NCI-H187 (cell line): Measurements from ENCODE around the gene RELN.
"Not testable (repeated sequence)": the region's sequence is repeated elsewhere in the genome, so short reads cannot be mapped to it uniquely, and the experiment has no call there.

ENCODE experiments used
- DNase-seq, 2 experiments: peaks; one replicate each; lab custom pipeline; 2025; lab: John Stamatoyannopoulos, UW

RELN gene

DNA sequence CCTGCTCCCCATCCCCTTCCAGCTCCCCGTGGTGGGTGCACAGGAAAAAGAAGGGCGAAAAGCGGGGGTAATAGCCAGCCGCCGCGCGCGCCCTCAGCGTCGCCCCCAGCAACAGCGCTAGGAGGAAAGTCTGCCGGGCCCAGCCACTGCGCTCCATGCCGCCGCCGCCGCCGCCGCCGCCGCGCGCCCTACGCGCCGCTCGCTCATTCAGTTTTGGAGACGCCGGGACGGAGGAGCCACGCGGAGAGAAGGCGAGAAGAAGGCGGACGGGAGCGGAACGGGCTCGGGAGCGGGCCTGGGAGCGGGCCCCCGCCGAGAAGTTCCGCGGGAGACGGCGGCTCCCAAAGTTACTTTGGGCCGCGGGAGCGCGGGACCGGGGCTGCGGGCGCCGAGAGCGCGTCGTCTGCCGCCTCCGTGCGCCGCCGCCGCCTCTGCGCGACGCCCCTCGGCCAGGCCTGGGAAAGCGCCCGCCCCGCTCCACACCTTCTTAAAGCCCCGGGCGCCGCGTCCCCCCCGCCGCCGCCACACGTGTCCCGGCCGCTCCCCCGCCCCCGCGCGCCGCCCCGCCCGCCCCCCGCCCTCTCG lies at the start of gene RELN:
TSS of gene RELN (minus strand) at position 459 of the 585 bp plus-strand sequence. CDS start at position 157, 302 bp downstream.
- DNase-seq: peak in 1 of 2 experiments; percentile 18

DNA sequence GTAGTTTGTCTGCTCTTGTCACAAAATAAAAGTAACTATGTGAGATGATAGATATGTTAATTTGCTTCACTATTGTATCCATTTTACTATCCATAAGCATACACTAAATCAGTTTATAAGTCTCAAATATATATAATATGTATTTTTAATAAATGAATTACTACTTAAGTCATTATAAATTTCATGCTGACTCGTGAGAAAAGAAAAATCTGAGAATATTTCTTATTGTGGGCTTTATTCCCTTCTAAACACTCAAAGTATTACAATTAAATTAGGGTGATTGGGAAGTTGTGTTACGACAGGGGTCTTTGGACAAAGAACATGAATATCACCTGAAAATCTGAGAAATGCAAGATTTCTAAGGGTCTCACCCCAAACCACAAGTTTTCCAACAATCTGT lies 48.7 kb upstream of the RELN start:
- no peak for DNase-seq

DNA sequence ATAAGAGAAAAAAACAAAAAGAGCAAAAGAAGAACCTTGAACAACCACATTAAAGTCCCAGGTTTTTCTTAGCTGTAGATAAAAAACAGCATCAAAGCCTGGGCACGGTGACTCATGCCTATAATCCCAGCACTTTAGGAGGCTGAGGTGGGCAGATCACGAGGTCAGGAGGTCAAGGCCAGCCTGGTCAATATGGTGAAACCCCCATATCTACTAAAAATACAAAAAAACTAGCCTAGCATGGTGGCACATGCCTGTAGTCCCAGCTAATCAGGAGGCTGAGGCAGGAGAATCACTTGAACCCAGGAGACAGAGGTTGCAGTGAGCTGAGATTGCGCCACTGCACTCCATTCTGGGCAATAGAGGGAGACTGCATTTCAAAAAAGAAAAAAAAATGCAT lies 47.4 kb upstream of the RELN start:
- not testable (repeated sequence) for DNase-seq

DNA sequence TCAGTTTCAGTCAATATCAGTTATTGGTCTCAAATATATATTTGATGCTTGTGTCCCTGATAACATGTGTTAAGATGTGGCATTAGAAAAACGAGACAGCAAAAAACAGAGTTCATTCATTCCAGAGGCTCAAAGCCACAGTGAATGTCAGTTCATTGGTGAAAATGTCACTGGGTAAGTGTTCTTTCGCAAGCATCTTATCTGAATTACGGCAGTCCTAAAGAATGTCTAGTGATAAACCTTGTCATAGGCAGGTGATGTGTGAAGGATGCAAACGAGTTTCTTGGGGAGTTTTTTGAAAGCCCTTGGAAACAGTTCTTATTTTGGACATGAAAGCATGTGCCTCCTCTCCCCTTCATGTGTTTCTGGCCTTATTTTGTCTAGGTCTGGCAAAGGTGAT lies 45.9 kb upstream of the RELN start:
- no peak for DNase-seq

DNA sequence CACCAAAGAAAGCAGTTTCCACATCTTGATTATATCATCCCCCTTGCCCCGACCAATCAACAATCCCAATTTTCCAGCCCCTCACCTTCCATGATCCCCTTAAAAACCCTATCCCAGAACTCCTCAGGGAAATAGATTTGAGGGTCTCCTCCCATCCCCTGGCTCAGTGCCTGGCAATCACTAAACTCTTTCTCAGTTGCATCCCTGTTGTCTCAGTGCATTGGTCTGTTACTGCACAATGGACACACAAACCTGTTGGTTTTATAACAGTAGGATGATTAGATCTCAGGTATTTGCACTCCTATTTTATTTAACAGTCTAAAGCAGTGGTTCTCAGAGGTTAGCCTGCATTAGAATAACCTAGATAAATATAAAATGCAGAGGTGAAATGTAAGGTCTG lies 45.2 kb upstream of the RELN start:
- DNase-seq: no peak

DNA sequence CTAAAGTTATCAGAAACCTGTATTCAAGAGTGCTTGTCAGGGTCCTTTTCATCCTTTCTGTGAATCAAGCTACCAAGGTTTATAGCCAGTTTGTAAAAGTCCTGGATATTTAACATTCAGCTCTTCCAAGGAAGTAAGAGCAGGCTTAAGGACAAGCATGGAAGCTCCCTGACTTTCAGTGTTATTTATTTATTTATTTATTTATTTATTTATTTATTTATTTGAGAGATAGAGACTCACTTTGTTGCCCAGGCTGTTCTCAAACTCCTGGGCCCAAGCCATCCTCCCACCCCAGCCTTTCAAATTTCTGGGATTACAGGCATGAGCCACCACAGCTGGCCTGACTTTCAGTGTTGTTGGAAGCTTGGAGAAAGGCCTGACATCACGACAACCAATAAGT lies 44.4 kb upstream of the RELN start:
- DNase-seq: no peak

DNA sequence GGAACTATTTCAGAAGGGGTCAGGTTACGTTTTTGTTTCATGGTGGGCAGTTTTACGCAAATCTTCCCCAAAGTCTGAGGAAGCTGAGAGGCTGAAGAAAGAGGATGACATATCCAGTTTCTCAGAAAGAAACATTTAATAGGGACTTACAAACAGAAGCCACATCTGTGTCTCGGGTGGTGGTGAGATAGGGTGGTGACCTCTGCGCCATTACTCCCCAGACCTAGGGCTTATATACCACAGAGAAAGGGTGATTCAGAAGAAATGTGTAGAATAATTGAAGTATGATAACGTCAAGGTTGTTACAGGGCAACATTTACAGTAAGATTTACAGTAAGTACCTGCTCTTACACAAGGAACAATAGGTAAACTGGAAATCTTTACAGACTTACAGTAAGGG lies 43.0 kb upstream of the RELN start:
- no peak for DNase-seq

DNA sequence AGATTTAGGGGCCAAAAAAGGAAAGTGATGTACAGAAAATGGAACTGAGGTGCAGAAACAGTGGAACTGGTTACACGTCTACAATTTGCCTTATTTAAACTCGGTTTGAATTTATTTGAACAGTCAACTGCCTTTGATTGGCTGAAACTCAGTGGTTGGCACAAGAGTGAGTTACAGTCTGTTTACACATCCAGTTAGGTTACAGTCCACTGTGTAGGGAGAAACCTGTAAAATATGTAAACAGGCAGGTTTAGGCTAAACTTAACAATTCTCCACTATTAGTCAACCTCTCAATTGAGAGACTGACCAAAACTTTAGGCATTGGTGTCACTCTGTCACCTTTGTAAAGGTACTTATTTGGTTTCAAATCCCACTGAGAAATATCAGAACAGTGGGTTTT lies 40.3 kb upstream of the RELN start:
- DNase-seq: no peak

DNA sequence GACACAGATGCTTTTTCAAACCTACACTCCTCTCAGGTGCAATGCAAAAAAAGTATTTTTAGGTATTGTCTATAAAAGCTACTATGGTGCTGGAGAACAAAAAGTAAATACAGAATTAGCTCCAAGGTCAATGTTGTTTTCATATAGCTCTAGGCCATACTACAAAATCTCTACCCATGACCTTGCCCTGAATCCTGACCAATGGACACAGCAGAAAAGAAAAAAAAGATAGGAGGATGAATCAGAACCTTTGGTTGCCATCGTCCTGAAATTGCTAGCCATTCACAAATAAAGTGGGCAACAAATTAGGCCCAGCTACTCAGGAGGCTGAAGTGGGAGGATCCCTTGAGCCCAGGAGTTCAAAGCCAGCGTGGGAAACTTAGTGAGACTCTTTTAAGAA lies 35.2 kb upstream of the RELN start:
- DNase-seq: no peak

DNA sequence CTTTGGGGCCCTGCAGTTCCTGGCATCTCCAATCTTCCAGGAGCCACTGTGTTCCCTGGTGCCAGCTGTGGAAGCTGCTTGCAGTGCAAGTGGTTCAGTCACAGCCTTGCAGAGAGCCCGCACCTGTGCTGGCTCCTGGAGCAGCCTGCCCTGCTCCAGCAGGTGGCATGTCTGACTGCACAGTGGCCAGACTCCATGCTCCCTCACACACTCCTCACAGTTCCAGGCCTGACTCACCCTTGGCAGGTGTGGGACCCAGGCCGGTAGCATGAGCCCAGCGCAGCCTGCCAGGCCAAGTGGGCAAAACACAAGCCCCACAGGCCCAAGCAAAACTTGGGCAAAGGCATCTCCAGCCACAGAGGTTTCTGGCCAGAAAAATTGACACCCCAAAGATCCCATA lies 33.6 kb upstream of the RELN start:
- no peak for DNase-seq

DNA sequence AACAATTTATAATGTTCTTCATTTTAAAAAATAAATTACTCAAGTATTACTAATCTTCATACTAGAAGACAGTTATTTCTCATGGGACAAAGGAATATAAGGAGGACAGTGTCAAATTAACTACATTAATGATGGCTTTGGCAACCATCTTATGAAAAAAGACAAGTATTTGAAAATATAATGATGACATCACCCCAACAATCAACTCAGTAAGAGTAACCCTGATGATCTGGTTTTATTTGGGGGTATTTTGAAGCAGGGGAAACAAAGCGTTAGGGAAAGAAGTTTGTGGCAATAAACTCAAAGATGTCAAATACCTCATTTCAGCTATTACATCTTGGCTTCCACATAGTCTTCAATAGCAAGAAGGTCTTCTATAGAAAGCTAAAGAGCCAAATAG lies 29.0 kb upstream of the RELN start:
- DNase-seq: no peak

DNA sequence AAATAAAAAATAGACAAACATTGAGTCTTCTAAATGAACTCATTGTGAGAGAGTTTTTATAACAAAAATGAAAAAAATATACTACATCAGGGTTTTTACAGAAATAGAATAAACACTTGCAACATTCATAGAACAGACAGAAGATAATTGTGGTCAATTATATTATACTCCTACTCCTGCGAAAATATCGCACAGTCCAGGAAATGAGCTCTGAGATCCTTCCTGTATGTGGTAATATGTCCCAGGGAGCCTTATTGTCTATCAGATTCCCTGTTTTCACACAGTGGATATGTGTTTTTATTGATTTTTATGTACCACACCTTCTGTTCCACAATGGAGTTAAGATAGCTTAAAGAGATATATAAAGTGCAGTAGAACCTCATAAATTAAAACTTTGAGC lies 27.5 kb upstream of the RELN start:
- DNase-seq: no peak

DNA sequence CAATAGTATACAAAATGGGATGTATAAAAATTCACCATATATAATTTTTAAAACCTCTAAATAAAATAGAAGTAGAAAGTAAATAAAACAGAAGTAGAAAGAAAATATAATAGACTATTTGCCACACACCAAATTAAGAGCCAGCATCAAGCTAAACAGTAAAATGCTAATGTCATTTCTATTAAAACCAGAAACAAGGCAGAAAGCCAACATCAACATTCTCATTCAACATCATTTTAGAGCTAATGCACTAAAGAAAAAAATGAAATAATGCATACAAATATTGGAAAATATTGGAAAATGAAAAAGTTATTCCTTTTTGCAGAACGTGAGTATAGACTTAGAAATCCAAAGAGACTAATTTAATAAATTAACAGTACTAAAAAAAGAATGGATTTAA lies 23.4 kb upstream of the RELN start:
- no peak for DNase-seq

DNA sequence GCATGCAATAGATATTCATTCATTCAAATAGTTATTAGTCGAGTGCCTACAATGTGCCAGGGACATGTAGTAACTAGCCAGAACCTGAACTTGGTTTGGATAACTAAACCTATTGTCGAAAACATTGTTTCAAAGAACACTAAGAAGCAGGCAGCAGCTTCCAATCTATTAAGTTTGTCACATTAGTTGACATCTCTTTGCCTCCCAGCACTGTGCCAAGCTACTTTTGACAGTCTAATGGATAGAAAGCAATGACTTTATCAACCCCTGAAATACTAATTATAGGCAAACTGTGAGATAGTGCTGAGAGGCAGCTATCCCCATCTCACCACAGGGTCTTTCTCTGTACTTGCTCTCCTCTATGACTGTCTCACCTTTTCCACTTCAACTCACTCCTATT lies 22.4 kb upstream of the RELN start:
- DNase-seq: no peak

DNA sequence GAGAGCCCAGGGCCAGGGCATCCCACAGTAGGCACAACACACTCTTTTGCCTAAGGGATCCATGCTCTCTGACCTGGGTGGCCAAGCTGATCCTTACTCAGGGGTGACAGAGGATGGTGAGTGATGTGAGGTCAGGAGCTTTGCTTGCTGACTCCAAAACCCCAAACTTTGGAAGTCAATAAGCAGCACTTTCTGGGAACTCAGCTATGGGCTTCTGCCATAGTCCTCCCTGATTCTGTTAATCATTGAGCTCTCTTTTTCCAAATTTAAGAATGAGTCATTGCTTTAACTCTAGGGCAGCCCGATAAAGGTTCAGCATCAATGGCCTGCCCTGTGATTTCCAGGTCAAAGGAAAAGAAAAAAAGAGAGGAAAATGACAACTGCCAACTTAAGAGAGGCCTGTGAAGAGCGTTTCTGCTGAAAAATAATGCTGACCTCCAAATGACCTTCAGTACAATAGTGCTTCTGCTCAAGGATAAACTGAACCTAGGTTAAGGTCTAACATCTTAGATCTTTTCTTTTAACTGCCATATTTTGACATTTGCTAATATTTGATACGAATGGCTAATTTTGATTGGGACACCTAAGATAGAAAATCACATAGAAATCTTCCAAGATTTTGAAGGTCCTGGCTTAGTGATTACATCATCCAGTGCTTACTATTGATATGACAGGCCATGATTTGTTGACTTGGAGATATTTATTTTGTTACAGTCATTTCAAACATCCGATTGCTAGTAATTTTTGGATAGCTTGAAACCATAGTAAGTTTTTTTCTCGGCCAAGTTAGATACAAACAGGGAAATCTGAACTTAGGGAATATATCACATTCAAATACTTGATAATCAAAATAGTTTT lies 20.8 kb upstream of the RELN start:
- no peak for DNase-seq

DNA sequence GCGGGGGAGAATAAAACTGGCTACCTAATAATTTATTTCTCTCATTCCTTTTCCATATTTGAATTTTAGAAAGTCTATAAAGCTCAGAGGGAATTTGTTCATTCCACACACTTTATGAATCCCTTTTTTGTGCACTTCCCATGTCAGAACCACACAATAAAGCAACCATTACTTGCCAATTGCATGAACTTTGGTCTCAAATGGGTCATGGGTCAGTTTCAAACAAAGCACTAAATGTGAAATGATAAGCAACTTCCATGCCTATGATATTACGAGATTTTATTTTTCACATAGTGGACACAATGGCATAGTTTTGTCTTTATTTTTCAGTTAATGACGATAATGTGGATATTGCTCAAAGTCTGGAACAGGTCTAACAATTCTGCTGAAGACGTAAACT lies 18.6 kb upstream of the RELN start:
- no peak for DNase-seq

DNA sequence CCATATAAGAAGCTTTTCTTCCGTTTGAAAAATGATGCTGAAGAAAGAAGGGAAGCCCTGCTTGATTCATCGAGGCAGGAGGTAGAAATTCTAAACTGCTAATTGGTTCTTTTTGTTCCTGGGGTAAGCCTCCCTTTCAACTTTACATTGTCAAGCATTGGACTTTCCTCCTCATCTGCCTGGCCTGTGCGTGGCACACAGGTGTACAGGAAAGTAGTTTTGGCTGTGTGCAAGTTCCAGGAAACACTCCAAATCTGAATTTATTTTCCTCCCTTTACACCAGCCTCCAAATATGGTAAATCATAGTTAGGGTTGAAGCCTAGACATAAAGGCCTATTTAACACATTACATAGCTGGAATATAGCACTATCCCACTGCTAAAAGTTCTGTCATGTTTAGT lies 18.2 kb upstream of the RELN start:
- DNase-seq: no peak

DNA sequence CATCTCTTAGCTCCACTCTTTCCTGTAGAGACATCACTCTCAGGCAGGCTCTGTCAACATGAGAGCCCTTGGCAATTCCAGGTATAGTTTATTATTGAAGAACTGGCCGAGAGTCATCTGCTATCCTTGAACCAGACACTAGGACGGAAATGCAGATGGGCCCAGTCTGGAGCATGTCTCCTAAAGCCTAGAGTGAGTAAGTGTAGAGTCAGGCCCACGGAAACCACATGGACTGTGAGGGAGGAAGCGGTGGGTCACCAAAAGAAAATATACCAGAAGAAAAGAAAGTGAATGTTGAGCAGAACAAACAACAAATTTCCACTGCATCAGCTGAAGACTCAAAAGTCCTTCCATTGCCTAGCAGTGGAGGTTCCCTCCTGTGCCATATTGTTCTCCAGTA lies 15.7 kb upstream of the RELN start:
- no peak for DNase-seq

DNA sequence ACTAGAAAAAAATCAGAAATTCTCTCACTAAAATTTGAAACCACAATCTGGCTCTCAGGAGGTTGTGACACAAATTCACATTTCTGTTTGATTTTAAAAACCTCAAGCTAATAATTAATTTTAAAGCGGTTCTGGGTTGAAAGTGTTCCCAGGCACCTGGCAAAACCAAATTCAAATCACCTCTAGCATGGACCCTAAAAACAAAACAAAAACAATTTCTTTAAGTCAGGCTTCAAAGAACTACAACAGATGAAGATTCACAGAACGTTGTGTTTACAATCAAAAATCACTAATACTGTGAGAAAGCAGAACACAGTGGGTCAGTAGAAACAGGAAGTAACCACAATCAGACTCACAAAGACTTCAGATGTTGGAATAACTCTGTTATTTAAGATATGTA lies 7.2 kb upstream of the RELN start:
- DNase-seq: no peak

DNA sequence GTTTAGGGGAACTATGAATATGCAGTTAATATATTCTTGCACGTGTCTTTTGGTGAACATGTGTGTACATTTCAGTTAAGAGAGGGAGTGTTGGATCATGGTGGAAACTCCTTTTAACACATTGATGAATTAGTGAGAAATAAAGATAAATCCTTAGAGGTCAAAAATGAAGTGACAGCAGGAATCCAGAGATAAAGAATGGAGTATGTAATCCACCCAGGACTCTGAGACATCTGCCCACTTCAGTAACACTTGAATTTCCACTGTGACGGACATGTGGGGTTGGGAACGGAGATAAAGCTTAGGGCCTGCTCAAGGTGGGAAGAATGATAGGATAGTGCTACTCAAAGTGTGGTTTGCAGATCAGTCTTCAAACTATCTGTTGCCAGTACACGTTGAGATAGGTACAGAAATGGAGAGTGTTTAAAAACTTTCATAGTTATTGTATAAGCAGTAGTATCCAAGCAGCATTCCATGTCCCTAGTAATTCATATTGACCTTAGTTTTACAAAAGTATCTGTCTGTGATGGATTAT lies 6.6 kb upstream of the RELN start:
- no peak for DNase-seq

DNA sequence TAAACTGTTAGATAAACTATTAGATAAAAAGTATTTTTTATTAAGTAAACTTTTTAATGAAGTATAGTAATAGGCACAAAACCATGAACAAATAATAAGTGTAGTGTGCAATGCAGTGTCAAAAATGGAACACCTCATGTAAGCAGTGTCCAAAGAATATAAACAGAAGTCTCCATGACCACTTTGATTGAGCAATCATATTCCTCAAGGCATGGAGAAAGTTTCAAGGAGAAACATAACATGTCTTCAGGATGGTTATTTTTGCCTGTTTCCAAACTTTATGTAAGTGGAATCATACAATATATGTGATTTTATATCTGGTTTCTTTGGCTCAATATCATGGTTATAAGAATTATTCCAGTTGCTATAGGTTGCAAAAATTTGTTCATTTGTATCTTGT lies 6.1 kb upstream of the RELN start:
- DNase-seq: no peak

DNA sequence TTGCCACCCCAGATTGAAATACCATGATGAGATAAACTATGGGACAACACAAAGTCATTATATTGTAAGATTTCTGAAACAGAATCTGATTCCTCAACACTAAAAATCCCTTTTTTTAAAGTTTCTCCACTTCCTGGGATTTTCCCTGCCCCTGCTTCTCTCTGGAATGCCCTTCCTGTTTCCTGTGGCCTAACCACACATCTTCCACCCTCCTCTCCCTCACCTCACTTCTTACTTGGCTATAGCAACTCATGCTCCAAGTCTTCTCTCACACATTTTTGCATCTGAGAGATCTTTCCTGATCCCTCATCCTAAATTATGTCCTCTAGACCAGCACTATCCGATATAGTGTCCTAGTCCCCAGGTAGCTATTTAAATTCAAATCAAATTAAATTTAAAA lies 4.1 kb upstream of the RELN start:
- DNase-seq: no peak

DNA sequence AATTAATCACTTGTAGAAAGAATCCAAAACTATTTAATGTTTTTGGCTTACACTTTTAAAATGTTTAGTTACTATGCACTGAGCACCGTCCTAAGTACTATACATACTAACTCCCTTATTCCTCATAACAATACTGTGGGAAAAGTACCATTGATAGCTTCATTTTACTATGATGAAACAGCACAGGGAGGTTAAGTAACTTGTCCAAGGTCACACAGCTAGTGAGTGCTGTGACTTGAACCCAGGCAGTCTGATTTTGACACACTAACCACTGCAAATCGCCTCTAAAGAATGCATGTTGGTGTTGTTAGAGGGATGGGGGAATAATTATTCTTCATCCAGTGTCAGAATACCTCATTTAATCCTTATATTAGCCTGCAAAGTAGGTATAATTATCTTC lies 1.9 kb upstream of the RELN start:
- DNase-seq: no peak

DNA sequence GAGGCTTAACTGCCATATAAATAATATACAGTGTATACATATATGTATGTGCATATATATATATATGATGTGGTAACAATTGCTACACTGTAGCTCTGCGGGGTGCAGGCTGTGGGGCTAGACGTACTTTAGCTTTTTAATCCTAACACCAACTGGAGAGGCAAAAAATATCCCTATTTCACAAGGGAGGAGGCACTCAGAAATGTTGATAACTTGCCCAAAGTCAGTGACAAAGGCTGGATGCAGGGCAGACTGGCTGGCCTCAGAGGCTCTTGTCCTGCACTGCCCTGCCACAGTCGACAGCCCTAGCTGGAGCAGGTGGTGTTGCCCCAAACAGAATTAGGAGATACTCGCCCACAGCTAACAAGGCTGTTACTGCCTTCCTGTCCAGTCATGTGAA lies 1.5 kb upstream of the RELN start:
- DNase-seq: no peak
